Measurements from ENCODE around the gene PEX5L. TPM values are rescaled to one million over a fixed set of nuclear protein-coding genes. Genes with fewer than 3 reads are reported as not detected.

PEX5L gene
- total RNA-seq, 1 experiment from 2014 or later, result not detected

DNA sequence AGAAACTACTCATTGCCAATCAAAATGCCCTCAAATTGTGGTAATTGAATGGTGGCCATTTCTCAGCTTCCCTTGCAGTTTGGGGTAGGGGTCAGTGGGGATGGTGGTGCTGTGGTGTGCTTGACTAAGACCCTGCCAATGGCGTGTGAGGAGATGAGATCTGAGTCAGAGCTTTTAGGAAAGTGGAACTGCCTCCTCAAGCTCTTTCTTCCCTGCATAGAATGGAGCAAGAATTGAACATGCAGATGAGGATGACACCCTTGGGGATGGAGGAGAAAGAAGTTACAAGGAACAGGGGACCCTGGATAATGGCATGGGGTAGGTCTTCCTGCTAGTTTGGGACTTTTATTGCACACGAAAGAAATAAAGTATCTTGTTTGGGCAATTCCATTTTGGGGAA, 188.0 kb downstream of the PEX5L start:
- Histone ChIP-seq H4K20me1 (ENCODE audit: insufficient read depth) (no peaks in the 10 kb centered on the region), H3K9me2 (ENCODE audit: insufficient read depth) (no peaks in the 10 kb centered on the region), H2AFZ (ENCODE audit: low read depth, low read length, poor library complexity, severe bottlenecking) (no peak overlapping the region), H3K4me2 (ENCODE audit: low read length) (no peak overlapping the region), H3K4me3 (replicated peaks in 1 of 2; ENCODE audit: low read depth in 1 of 2, low read length in 2 of 2) (no peak overlapping the region), H3K27me3 (ENCODE audit: insufficient read depth, low read length) (no peaks in the 10 kb centered on the region), H3K9ac (ENCODE audit: low read length) (no peak overlapping the region), H3K79me2 (ENCODE audit: insufficient read depth, low read length) (no peaks in the 10 kb centered on the region), H3K4me1 (ENCODE audit: control insufficient read depth in 1 of 2, insufficient read depth in 2 of 2, low read length in 2 of 2) (no peaks in the 10 kb centered on the region), H3K27ac (ENCODE audit: low read depth, low read length) (no peak overlapping the region), H3K36me3 (ENCODE audit: control insufficient read depth in 1 of 2, insufficient read depth in 2 of 2, low read length in 2 of 2) (no peaks in the 10 kb centered on the region), H3K9me3 (ENCODE audit: control insufficient read depth in 1 of 2, insufficient read depth in 1 of 2, low read depth in 1 of 2, low read length in 2 of 2) (no peaks in the 10 kb centered on the region)
- no TSS peak for BruUV-seq (replicated peaks)
- TF ChIP-seq ZFX (IDR thresholded peaks at IDR 0.05), result no peak
- TF ChIP-seq, protein P1, sequence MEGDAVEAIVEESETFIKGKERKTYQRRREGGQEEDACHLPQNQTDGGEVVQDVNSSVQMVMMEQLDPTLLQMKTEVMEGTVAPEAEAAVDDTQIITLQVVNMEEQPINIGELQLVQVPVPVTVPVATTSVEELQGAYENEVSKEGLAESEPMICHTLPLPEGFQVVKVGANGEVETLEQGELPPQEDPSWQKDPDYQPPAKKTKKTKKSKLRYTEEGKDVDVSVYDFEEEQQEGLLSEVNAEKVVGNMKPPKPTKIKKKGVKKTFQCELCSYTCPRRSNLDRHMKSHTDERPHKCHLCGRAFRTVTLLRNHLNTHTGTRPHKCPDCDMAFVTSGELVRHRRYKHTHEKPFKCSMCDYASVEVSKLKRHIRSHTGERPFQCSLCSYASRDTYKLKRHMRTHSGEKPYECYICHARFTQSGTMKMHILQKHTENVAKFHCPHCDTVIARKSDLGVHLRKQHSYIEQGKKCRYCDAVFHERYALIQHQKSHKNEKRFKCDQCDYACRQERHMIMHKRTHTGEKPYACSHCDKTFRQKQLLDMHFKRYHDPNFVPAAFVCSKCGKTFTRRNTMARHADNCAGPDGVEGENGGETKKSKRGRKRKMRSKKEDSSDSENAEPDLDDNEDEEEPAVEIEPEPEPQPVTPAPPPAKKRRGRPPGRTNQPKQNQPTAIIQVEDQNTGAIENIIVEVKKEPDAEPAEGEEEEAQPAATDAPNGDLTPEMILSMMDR (IDR thresholded peaks at IDR 0.05 in 2 of 3, conservative IDR thresholded peaks at IDR 0.05 in 1 of 3; ENCODE audit: borderline replicate concordance in 1 of 3, insufficient read depth in 1 of 3, low read depth in 2 of 3, low read length in 2 of 3), result no peak
- TF ChIP-seq EGR1 (IDR thresholded peaks at IDR 0.05; ENCODE audit: low read depth), result no peak
- no peak for TF ChIP-seq CBX3 (IDR thresholded peaks at IDR 0.05; ENCODE audit: low read depth)
- TF ChIP-seq POLR2AphosphoS5 (IDR thresholded peaks at IDR 0.05; ENCODE audit: low read depth, low read length), result no peak
- no peak for TF ChIP-seq EZH2 (IDR thresholded peaks at IDR 0.05)
- TF ChIP-seq FOSL1 (IDR thresholded peaks at IDR 0.05; ENCODE audit: low read depth), result no peak
- TF ChIP-seq POLR2A (IDR thresholded peaks at IDR 0.05; ENCODE audit: borderline replicate concordance, extremely low read depth, insufficient read depth, insufficient read length), result no peak
- TF ChIP-seq CEBPB (IDR thresholded peaks at IDR 0.05; ENCODE audit: low read depth), result no peak
- POLR2A ChIA-PET, result no interaction called here
- DNase-seq (ENCODE audit: low read depth, low spot score) (no peak), ATAC-seq (no peak)
- CTCF ChIA-PET, result no interaction called here
- intact Hi-C loops (cut with micrococcal nuclease), result no loop called here
- RAD21 ChIA-PET (ENCODE audit: low non-redundant PET in 1 of 2, low total read pairs in 2 of 2, uncharacterized antibody in 2 of 2, unreplicated experiment in 2 of 2), result no interaction called here

DNA sequence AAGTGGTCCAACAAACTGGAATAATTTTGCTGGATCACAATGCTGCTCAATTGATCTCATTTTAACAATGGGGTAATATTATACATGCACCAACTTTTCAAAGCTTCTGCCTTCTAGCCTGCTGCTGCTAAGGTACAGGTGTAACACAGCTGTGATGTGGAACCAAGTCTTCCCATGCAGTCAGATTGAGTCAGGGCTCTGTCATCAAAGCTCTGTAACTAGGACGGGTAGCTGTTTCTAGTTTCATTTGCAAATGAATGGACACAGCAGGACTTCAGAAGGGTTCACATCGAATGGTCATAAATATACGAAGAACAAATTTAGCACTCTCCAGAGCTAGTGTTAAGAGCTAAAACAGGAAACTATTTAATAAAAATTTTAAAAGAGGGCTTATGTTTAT, 194.7 kb downstream of the PEX5L start:
- Histone ChIP-seq H3K4me2 (ENCODE audit: low read length) (no peak overlapping the region), H3K27ac (ENCODE audit: low read depth, low read length) (no peak overlapping the region), H3K9me3 (ENCODE audit: control insufficient read depth in 1 of 2, insufficient read depth in 1 of 2, low read depth in 1 of 2, low read length in 2 of 2) (no peaks in the 10 kb centered on the region), H2AFZ (ENCODE audit: low read depth, low read length, poor library complexity, severe bottlenecking) (no peak overlapping the region), H3K36me3 (ENCODE audit: control insufficient read depth in 1 of 2, insufficient read depth in 2 of 2, low read length in 2 of 2) (no peaks in the 10 kb centered on the region), H3K9me2 (ENCODE audit: insufficient read depth) (no peaks in the 10 kb centered on the region), H4K20me1 (ENCODE audit: insufficient read depth) (no peaks in the 10 kb centered on the region), H3K9ac (ENCODE audit: low read length) (no peak overlapping the region), H3K4me3 (replicated peaks in 1 of 2; ENCODE audit: low read depth in 1 of 2, low read length in 2 of 2) (no peak overlapping the region), H3K27me3 (ENCODE audit: insufficient read depth, low read length) (no peaks in the 10 kb centered on the region), H3K4me1 (ENCODE audit: control insufficient read depth in 1 of 2, insufficient read depth in 2 of 2, low read length in 2 of 2) (peaks cover 0 to 6% of the 10 kb centered on the region in 2 experiments; a peak in 1 of 4 replicates), H3K79me2 (ENCODE audit: insufficient read depth, low read length) (no peaks in the 10 kb centered on the region)
- ATAC-seq (no peak), DNase-seq (ENCODE audit: low read depth, low spot score) (no peak)
- CTCF ChIA-PET, result no interaction called here
- POLR2A ChIA-PET, result no interaction called here
- TF ChIP-seq, protein P2, sequence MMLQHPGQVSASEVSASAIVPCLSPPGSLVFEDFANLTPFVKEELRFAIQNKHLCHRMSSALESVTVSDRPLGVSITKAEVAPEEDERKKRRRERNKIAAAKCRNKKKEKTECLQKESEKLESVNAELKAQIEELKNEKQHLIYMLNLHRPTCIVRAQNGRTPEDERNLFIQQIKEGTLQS (IDR thresholded peaks at IDR 0.05), result no peak
- no peak for TF ChIP-seq ELF1 (IDR thresholded peaks at IDR 0.05; ENCODE audit: borderline replicate concordance, low read depth)
- TF ChIP-seq TCF7L2 (IDR thresholded peaks at IDR 0.05; ENCODE audit: borderline replicate concordance, extremely low read depth, insufficient read depth, insufficient read length), result no peak
- TF ChIP-seq, protein P1 (IDR thresholded peaks at IDR 0.05 in 2 of 3, conservative IDR thresholded peaks at IDR 0.05 in 1 of 3; ENCODE audit: borderline replicate concordance in 1 of 3, insufficient read depth in 1 of 3, low read depth in 2 of 3, low read length in 2 of 3), result no peak
- no peak for TF ChIP-seq RAD21 (IDR thresholded peaks at IDR 0.05; ENCODE audit: low read depth)
- TF ChIP-seq, protein P3, sequence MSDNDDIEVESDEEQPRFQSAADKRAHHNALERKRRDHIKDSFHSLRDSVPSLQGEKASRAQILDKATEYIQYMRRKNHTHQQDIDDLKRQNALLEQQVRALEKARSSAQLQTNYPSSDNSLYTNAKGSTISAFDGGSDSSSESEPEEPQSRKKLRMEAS (IDR thresholded peaks at IDR 0.05), result no peak
- intact Hi-C loops (cut with micrococcal nuclease), result no loop called here
- RAD21 ChIA-PET (ENCODE audit: low non-redundant PET in 1 of 2, low total read pairs in 2 of 2, uncharacterized antibody in 2 of 2, unreplicated experiment in 2 of 2), result no interaction called here
- no TSS peak for BruUV-seq (replicated peaks)

All from HCT116 (cell line).